Hematopoietic multipotent progenitor cell treated with erythropoietin and hydrocortisone succinate and interleukin-3 and kit ligand, for 15 days (in vitro differentiated cells): ENCODE measurements around the gene FCHO1.

ENCODE experiments used
- DNase-seq: peaks from one replicate; pipeline ENCODE4 v3.0.0-alpha.2; 2015; ENCODE audit warnings: low spot score

The FCHO1 gene

DNA sequence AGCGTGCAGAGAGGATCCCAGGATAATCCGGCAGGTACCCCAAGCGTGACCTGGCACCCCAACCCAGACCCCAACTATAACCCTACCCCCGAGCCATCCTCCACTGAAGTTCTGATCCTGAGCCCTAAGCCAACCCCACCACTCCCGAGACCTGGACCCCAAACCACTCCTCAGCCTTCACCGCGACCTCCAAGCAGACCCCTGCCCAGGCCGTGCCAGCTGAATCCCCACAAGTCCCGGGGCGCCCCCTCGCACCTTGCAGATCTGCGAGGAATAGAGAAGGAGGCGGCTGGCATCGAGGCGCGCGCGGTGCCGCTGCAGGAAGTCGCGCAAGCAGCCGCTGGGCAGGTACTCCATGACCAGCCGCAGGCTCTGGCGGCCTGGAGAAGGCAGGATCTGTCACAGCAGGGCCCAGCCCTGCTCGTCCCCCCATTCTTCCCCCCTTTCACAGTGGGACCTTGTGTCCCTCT, 80.2 kb downstream of the FCHO1 start:
- DNase-seq: no peak

DNA sequence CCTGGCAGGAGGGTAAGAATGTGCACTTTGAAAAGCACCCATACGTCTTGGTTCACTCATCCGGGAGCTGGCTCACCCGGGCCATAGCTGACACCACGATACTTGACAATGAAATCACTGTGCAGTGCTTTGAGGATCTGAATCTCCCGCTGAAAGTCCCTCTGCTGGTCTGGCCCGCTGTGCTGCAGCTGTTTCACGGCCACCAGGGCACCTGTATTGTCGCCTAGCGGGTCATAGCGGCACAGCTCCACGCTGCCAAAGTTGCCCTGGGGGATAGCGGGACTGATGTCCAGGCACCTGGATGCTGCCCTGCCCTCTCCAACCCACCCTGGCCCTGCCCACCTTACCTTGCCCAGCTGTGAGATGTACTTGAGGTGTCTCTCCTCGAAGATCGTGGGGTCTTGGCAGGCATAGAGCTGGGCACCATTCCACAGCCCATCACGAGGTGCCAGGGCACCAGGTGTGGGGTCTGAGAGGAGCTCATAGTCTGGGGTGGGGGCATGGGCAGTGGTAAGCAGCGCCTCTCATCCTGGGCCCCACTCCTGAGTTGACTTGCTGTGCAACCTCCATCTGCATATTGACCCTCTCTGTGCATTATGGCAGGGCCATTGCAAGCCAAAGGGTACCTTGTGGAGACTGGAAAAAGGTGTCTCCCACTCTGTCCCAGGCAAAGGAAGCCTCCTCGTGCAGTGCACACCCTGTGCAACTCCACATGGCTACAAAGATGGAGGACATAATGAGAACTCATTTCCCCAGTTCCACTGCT, 81.3 kb downstream of the FCHO1 start:
- DNase-seq: no peak

DNA sequence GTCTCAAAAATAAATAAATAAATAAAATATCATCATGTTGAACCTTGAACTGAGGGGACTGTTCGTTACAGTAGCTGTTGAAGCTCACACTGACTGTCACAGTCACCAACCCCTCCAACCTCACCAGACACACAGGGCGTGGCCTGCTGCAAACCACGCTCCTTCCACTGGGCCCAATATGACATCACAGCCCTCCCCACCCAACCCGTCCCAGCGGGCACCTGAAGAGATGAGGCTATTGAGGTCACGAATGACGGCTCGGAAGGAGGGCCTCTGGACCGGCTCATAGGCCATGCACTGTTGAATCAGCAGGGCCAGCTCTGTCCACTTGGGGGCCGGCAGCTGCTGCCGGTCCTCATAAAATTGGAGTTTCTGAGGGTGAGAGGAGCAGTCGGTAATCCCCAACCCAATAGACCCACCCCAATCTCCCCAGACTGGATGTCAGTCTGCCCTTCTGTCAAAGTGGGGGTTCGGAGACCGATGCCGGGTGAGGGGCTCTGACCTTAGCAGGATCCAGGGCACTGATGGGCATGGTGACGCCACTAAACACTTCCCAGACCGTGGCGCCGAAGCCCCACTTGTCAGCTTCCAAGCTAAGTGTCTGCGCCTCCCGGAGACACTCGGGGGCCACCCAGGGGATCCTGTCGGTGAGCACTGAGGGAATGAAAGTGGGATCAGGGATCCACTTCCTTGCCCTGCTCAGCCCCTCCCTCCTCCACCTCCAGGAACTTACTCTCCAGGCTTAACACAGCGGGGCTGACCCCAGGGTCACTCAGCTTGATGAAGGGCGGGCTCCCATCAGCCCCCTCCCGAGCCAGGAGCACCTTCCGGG, 83.3 kb downstream of the FCHO1 start:
- no peak for DNase-seq

DNA sequence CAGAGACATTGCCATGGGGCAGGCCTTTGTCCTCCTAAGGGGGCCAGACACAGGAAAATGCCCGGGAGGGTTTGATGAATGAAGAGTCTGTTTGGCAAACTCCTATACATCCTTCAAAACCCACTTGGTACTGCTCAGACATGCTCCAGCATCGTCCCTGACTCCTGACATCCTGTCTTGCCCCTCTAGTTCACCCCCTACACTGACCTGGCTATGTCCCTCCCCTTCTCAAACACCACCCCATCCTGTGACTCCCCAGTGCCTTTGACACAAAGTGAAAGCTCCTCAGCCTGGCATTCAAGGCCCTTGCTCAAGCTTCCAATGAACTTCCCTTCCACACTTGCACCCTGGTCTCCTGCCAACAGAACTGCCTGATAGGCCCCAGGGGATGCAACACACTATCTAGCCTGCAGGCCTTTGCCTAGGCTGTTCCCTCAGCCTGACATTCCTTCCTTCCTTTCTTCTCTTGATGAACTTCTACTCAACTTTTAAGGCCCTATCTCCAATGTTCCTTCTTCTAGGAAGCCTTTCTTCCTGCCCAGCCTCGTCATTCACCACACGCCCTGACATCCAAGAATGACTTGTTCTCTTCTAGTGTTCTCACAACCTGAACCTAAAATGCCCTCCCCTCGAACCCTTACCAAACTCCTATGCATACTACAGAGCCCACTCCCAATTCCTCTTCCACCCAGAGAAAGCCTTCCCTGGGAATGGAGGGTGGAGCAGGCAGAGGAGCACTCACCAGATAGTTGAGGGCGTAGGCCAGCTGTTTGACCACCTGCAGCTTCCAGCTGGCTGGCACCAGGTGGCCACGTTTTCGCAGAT, 84.1 kb downstream of the FCHO1 start:
- no peak for DNase-seq

DNA sequence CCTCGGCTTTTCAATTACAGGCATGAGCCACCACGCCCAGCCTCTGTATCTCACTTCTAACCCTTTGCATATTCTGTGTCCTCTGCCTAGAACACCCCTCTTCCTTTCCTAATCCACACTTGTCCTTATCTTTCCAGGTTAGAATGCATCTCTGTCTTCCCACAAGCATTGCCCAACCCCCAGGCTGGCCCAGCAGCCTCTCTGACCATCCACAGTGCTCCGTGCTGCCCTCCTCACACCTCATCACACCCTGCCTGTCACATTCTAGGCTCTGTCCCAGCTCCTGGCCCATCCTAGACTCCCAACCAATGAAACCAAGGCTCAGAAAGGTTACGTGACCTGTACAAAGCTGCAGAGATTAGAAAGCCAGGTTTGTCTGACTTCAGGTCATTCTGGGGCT, 85.3 kb downstream of the FCHO1 start:
- DNase-seq: no peak

DNA sequence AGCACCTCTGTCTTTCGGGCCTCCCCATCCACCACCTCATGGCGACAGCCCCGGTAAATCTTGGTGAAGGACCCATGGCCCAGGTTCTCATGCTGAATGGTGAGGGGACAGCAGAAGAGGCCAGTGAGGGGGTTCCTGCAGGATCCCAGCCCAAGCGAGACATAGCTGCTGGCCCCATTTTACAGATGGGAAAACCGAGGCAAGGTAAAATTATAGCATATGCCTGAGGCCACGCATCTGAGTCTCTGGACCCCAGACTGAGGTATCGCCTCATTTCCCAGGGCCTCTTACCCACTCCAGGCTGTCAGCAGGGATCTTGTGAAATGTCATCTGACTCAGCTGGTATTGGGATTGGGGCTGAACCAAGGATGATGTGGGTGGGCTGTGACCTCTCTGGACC, 86.7 kb downstream of the FCHO1 start:
- DNase-seq: no peak
